GM12892 (cell line): ENCODE results near the gene SLC15A1.

Experiments used
- DNase-seq: peaks from one replicate; pipeline ENCODE4 v3.0.0; 2011; ENCODE audit not compliant: insufficient read length
- FAIRE-seq: peaks from 2 replicates; lab custom pipeline; 2011; peaks lifted over from hg19 to GRCh38; lab: Jason Lieb, UNC
- POLR2A ChIP-seq: IDR thresholded peaks from 2 replicates; pipeline ENCODE4 v1.6.1; 2011; ENCODE audit warnings: low read depth, low read length, control low read depth
- POLR2AphosphoS5 ChIP-seq: IDR thresholded peaks from 2 replicates; pipeline ENCODE4 v1.6.1; 2011; ENCODE audit warnings: low read depth, low read length, control low read depth
- TAF1 ChIP-seq: IDR thresholded peaks from 2 replicates; pipeline ENCODE4 v1.6.1; 2011; ENCODE audit warnings: low read depth, mild to moderate bottlenecking, control low read depth, low read length, borderline replicate concordance

The SLC15A1 gene

DNA sequence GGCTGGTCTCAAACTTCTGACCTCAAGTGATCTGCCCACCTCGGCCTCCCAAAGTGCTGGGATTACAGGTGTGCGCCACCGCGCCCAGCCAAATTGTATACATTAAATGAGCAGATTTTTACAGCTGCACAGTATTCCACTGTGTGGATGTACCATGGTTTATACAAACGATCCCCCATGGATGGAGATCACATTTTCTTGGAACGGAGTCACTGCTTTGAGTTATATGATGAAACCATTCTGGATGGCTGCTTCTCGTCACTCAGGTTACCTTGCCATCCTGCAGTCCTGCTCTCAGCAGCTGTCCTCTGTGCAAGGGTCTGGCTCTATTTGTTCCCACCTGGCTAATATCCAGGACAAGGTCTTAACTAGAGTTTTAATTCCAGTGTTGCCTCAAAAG, 39.1 kb upstream of the SLC15A1 start:
- TF ChIP-seq POLR2A (no peak), TAF1 (no peak), POLR2AphosphoS5 (no peak)
- DNase-seq = no peak
- FAIRE-seq = no peak

DNA sequence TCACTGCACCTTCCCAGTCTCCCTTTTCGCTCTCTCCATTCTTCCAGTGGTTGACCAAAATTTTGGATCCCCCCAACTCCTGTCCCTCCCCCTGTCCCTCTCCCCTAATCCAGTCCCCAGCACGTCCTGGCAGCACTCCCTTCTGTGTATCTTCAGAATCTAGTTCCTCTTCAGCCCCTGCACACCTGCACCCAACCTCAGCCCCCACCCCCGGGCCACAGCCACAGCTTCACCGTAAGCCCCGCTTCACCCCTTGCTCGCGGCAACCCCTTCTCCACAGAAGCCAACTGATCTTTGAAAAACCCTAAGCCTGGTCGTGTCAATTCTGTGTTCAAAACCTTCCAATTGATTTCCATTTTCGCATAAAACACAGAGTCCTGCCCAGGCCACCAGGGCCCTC, 35.5 kb upstream of the SLC15A1 start:
- DNase-seq (no peak), FAIRE-seq (no peak)
- TF ChIP-seq POLR2A (no peak), POLR2AphosphoS5 (no peak), TAF1 (no peak)

DNA sequence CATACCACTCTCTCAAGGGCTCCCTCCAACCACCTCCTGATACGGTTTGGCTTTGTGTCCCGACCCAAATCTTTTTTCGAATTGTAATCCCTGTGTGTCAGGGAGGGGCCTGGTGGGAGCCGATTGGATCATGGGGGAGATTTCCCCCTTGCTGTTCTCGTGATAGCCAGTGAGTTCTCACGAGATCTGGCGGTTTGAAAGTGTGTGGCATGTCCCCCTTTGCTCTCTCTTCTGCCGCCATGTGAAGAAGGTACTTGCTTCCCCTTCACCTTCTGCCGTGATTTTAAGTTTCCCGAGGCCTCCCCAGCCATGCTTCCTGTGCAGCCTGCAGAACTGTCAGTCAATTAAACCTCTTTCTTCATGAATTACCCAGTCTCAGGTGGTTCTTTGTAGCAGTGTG, 34.7 kb upstream of the SLC15A1 start:
- no peak for TF ChIP-seq POLR2AphosphoS5
- TF ChIP-seq TAF1 = no peak
- TF ChIP-seq POLR2A = no peak
- FAIRE-seq (no peak), DNase-seq (no peak)

DNA sequence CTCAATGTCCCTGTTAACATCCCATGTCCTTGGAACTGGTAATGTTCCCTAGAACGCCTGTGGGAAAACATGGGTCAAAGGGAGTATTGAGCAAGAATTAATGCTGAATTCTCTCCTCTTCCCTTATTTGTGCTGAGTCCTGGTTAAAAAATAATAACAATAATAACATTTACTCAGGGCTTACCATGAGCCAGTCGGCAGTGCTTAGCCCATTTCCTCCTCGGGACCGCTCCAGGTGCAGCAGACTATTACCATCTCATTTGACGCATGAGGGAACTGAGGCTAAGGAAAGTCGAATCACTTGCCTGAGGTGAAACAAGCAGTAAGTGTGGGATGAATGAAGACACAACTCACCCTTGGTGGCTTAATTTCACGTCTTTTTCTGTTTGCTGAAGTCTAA, 33.6 kb upstream of the SLC15A1 start:
- TF ChIP-seq POLR2AphosphoS5 (no peak), TAF1 (no peak), POLR2A (no peak)
- DNase-seq = no peak
- FAIRE-seq = no peak

DNA sequence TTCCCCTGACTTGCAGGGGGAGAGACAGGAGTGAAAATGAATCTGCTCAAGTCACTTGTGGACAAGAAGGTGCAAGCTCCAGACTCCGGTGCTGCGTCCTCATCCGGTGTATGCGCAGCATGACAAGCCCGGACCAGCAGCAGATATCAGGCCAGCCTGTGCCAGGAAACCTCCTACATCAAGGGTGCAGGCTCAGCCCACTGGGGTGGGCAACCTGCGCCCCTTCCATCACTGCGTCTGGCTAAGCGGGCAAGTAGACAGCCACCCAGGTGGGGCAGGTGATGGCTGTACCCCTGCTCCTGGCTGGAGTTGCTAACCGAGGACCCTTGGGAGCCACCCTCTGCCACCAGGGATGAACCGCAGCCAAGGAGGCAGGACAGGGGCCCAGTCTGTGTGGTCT, 32.9 kb upstream of the SLC15A1 start:
- TF ChIP-seq TAF1 (no peak), POLR2AphosphoS5 (no peak), POLR2A (no peak)
- no peak for FAIRE-seq
- no peak for DNase-seq

DNA sequence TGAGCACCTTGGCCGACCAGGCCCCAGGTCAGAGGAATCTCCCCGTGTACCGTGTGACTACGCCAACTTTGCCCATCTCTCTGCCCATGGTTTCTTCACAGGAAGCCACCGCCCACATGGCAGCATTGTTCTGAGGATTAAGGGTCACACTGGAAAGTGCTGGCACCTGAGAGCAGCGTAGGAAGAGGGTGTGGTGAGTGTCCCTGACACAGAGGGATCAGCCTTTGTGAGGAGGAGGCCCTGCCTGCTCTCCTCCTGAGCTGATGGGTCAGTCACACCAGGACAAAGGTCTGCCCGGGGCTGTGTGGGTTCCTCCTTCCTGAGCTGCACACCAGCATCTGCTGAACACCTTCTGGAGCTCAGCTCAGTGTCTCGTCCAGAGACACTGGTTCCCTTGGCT, 32.2 kb upstream of the SLC15A1 start:
- DNase-seq (no peak), FAIRE-seq (no peak)
- TF ChIP-seq POLR2A (no peak), POLR2AphosphoS5 (no peak), TAF1 (no peak)

DNA sequence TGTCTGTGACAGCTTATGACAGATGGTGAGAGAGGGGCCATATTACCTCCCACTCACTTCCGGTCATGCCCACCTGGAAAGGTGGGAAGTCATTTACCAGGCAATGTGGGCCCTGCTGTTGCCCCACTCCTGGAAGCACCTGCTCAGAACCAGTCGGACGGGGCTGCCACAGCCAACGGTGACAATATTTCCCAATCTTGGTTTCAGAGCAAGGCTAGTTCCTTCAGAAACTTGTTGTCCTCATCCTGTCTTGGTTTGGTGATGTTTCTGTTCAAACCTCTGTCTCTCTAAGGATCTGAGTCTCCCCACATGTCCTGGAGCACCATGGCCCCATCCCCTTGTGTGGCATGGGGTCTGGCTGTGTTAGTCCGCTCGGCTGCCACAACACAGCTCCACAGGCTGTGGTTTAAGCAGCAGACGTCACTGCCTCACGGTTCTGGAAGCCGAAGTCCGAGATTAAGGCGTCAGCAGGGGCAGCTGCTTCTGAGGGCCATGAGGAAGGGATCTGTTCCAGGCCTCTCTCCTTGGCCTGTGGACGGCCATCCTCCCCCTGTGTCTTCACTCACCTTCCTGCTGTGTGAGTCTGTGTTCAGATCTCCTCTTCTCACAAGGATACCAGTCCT, 31.5 kb upstream of the SLC15A1 start:
- DNase-seq = no peak
- TF ChIP-seq TAF1 (no peak), POLR2A (no peak), POLR2AphosphoS5 (no peak)
- FAIRE-seq = no peak

DNA sequence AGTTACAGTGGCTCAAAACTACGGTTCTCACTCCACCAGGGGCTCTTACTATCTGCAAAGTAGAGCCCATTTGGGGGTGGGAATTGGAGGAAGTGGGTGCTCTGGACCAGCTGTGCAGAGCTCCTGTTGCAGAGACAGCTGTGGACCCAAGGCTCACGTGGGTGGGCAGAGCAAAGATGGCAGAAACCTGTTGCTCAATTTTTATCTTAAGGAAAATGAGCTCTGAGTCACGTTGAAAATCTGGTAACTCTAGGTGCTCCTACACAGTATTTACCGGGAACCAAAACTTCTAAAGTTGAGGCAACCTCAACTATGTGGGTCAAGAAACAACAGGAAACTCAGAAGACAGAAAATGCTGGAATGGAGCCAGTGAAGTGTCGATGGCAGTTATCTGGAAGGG, 30.2 kb upstream of the SLC15A1 start:
- FAIRE-seq (no peak), DNase-seq (no peak)
- no peak for TF ChIP-seq TAF1
- TF ChIP-seq POLR2AphosphoS5 = no peak
- TF ChIP-seq POLR2A = no peak

DNA sequence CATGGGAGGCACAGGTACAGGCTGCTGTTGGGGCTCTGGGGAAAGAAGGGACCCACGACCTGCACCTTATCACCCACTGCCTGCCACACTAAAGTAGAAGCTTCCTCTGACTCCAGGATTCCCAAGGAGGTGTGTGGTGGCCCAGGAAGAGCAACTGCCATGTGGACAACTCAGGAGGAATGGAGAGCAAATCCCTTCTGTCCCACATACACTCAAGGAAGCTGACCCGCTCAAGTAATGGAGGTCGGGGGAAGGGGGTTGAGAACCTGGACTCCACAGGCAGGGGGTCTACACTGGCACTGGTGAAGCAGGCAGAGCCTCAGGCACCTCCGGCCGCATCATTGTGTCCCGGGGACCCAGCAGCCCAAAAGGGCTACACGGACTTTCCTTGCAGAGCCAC, 29.4 kb upstream of the SLC15A1 start:
- DNase-seq = no peak
- no peak for FAIRE-seq
- no peak for TF ChIP-seq POLR2AphosphoS5
- no peak for TF ChIP-seq TAF1
- no peak for TF ChIP-seq POLR2A

DNA sequence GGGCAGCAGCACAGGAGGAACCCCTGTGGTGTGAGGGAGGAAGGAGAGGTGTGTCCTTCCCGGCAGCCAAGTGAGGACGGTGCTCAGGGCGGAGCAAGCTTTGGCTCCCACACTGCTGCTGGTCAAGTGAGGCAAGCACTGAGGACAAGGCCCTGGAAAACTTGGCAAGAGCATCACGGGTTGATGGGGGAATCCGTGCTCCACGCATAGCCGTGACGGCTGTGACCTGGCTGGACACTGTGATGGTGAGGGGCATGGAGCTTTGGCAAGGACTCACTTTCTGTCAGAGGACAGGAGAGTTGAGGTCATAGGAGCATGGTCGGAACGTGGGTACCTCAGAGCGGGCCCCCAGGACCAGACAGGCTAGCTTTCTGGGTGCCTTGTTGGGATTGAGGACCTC, 29.0 kb upstream of the SLC15A1 start:
- no peak for TF ChIP-seq POLR2A
- no peak for TF ChIP-seq TAF1
- no peak for TF ChIP-seq POLR2AphosphoS5
- FAIRE-seq (no peak), DNase-seq (no peak)

DNA sequence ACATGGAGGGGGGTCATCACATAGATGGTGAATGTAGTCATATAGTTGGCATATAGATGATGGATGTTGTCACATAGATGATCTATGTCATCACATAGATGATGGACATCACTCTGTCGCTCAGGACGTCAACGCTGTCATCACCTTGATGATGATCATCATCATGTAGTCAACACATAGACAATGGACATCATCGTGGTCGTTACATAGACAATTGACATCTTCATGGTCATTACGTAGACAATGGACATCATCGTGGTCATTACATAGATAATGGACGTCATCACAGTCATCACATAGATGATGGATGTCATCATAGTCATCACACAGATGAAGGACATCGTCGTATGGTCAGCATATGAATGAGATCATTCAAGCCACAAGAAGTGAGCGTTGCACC, 28.6 kb upstream of the SLC15A1 start:
- FAIRE-seq = no peak
- no peak for DNase-seq
- TF ChIP-seq POLR2AphosphoS5 (no peak), POLR2A (no peak), TAF1 (no peak)

DNA sequence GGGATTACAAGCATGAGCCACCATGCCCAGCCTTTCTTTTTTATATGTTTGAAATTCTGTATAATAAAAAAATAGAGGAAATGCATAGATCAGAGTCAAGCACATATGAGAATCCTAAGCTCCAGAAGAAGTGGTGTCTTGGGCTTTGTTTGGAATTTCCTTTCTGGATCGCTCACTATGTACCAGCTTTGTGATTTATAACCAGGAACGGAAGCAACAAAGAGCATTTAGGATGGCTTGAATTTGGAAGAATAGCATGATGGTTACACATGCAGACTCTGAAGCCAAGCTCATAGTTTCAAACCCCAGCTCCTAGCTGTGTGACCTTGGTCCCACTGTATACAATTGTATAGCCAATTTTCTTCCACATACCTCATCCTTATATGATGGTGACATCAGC, 28.0 kb upstream of the SLC15A1 start:
- FAIRE-seq (no peak), DNase-seq (no peak)
- TF ChIP-seq TAF1 (no peak), POLR2A (no peak), POLR2AphosphoS5 (no peak)

DNA sequence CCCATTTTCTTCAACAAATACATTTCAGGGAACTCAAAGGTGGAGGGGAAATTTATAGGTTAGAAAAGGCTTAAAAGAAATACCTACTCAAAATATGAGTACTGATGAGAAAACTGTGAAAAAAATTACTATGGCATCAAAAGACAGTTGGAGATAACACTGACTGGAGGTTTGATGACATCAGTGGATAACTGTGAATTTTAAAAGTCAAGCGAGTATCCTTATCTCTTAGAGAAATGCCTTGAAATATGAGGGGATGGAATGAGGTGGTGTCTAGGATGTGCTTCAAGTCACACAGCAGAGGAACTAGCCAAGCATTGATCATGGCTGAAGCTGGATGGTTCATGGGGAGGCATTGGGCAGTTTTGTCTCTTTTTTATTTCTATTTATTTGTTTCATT, 27.2 kb upstream of the SLC15A1 start:
- TF ChIP-seq POLR2AphosphoS5 (no peak), POLR2A (no peak), TAF1 (no peak)
- FAIRE-seq (no peak), DNase-seq (no peak)
